H1 (cell line): ENCODE results near the gene PITPNB. TPM values are rescaled to one million over a fixed set of nuclear protein-coding genes. Genes with fewer than 3 reads are reported as not detected.

ENCODE experiments used
- CTCF ChIA-PET: fragments of 300-600 bp; sonication (Branson Sonifier 250); formaldehyde crosslinking; loops from one replicate; lab custom pipeline; 2021; ENCODE audit not compliant: partially characterized antibody; lab: Charles Lee
- POLR2A ChIA-PET: fragments of 300-600 bp; sonication (Branson Sonifier 250); formaldehyde crosslinking; loops from one replicate; lab custom pipeline; 2021; ENCODE audit warnings: inconsistent platforms; ENCODE audit not compliant: partially characterized antibody; lab: Charles Lee
- DNase-seq, 2 experiments: peaks; one replicate each; pipeline versions ENCODE4 v3.0.0 to v3.0.0-alpha.2; 2010 to 2022; ENCODE audit warnings: low spot score in 2 of 2, low read depth in 1 of 2, mixed read lengths in 1 of 2
- FAIRE-seq: peaks from 2 replicates; lab custom pipeline; 2011; peaks lifted over from hg19 to GRCh38; lab: Jason Lieb, UNC
- H2AFZ ChIP-seq: 2 replicates; pipeline ENCODE4 v1.8.1; 2012; ENCODE audit warnings: low read length, inconsistent platforms
- H2AK5ac ChIP-seq: 2 replicates; pipeline ENCODE4 v1.6.1; 2013; ENCODE audit warnings: low read depth, low read length
- H2BK120ac ChIP-seq: replicated peaks from 2 replicates; pipeline ENCODE3; 2013; ENCODE audit warnings: low read depth, low read length, inconsistent platforms
- H2BK12ac ChIP-seq: 2 replicates; pipeline ENCODE4 v1.6.1; 2013; ENCODE audit warnings: low read depth, low read length
- H2BK15ac ChIP-seq: 2 replicates; pipeline ENCODE4 v1.6.1; 2013; ENCODE audit warnings: low read length
- H2BK20ac ChIP-seq: 2 replicates; pipeline ENCODE4 v1.6.1; 2013; ENCODE audit warnings: low read length
- H2BK5ac ChIP-seq: 2 replicates; pipeline ENCODE4 v1.6.1; 2013; ENCODE audit warnings: low read depth, low read length
- H3K14ac ChIP-seq: 2 replicates; pipeline ENCODE4 v1.6.1; 2013; ENCODE audit warnings: inconsistent platforms; ENCODE audit not compliant: insufficient read length
- H3K18ac ChIP-seq: 2 replicates; pipeline ENCODE4 v1.6.1; 2013; ENCODE audit warnings: low read length; ENCODE audit errors: extremely low read depth
- H3K23ac ChIP-seq: 2 replicates; pipeline ENCODE4 v1.6.1; 2013; ENCODE audit warnings: inconsistent platforms; ENCODE audit not compliant: insufficient read length
- H3K23me2 ChIP-seq: 2 replicates; pipeline ENCODE4 v1.6.1; 2013; ENCODE audit warnings: low read depth, low read length
- H3K27ac ChIP-seq: 2 replicates; pipeline ENCODE4 v1.6.1; 2011; ENCODE audit warnings: low read depth, low read length, inconsistent platforms
- H3K27me3 ChIP-seq, 4 experiments: replicated peaks in 1 of 4; 1 replicate in 1 of 4; 2 replicates in 3 of 4; pipeline versions ENCODE4 v1.6.1 to v1.8.1; 2011 to 2013; ENCODE audit warnings: low read length in 3 of 4, mild to moderate bottlenecking in 3 of 4, inconsistent platforms in 2 of 4, mixed read lengths in 2 of 4, moderate library complexity in 1 of 4; ENCODE audit not compliant: control insufficient read depth in 3 of 4, insufficient read depth in 3 of 4; ENCODE audit errors: extremely low read depth in 1 of 4
- H3K36me3 ChIP-seq, 4 experiments: 2 replicates each; pipeline versions ENCODE4 v1.6.1 to v1.8.1; 2011 to 2013; ENCODE audit warnings: mild to moderate bottlenecking in 4 of 4, low read length in 3 of 4, moderate library complexity in 2 of 4, control low read depth in 1 of 4, inconsistent platforms in 1 of 4; ENCODE audit not compliant: insufficient read depth in 4 of 4, control insufficient read depth in 2 of 4
- H3K4ac ChIP-seq: replicated peaks from 2 replicates; pipeline ENCODE3; 2013; ENCODE audit warnings: low read length, low read depth, mixed read lengths, inconsistent platforms; ENCODE audit not compliant: insufficient read length
- H3K4me1 ChIP-seq, 4 experiments: replicated peaks in 1 of 4; 1 replicate in 1 of 4; 2 replicates in 3 of 4; pipeline versions ENCODE4 v1.6.1 to v1.8.1; 2011 to 2013; ENCODE audit warnings: low read length in 3 of 4, inconsistent platforms in 2 of 4, mixed read lengths in 1 of 4; ENCODE audit not compliant: insufficient read depth in 4 of 4, control insufficient read depth in 3 of 4
- H3K4me2 ChIP-seq, 2 experiments: 2 replicates each; pipeline versions ENCODE4 v1.6.1 to v1.8.1; 2011 to 2013; ENCODE audit warnings: low read depth in 2 of 2, low read length in 2 of 2, control low read depth in 1 of 2, inconsistent platforms in 1 of 2, mild to moderate bottlenecking in 1 of 2; ENCODE audit not compliant: insufficient read depth in 1 of 2
- H3K4me3 ChIP-seq, 4 experiments: fragments of 200-600, 300-600 bp in 1 of 4; sonication (generic), shearing (Covaris generic), sonication (Bioruptor Twin) in 1 of 4; 2 replicates each; pipeline versions ENCODE4 v1.5.1 to v1.8.1; 2011 to 2016; ENCODE audit warnings: low read length in 4 of 4, low read depth in 3 of 4, control low read depth in 2 of 4, inconsistent platforms in 2 of 4, mild to moderate bottlenecking in 2 of 4, mixed read lengths in 1 of 4, moderate library complexity in 1 of 4; ENCODE audit not compliant: insufficient read depth in 2 of 4; ENCODE audit errors: extremely low read depth in 1 of 4
- H3K56ac ChIP-seq: replicated peaks from 2 replicates; pipeline ENCODE3; 2013; ENCODE audit warnings: low read depth, mild to moderate bottlenecking, mixed read lengths, low read length, inconsistent platforms; ENCODE audit not compliant: insufficient read length
- H3K79me1 ChIP-seq: 2 replicates; pipeline ENCODE4 v1.6.1; 2013; ENCODE audit warnings: low read depth, low read length, control low read depth
- H3K79me2 ChIP-seq, 2 experiments: 2 replicates each; pipeline versions ENCODE4 v1.6.1 to v1.8.1; 2012 to 2013; ENCODE audit warnings: low read length in 2 of 2, mild to moderate bottlenecking in 2 of 2, inconsistent platforms in 1 of 2; ENCODE audit not compliant: insufficient read depth in 2 of 2, control insufficient read depth in 1 of 2
- H3K9ac ChIP-seq, 4 experiments: replicated peaks in 1 of 4; 1 replicate in 1 of 4; 2 replicates in 3 of 4; pipeline versions ENCODE4 v1.6.1 to v1.8.1; 2011 to 2013; ENCODE audit warnings: low read depth in 3 of 4, low read length in 3 of 4, control low read depth in 2 of 4, mild to moderate bottlenecking in 2 of 4, moderate library complexity in 2 of 4, inconsistent platforms in 1 of 4; ENCODE audit errors: extremely low read depth in 1 of 4
- H3K9me3 ChIP-seq, 2 experiments: 2 replicates each; pipeline versions ENCODE4 v1.6.1 to v1.8.1; 2012 to 2013; ENCODE audit warnings: mild to moderate bottlenecking in 2 of 2, moderate library complexity in 2 of 2, control low read depth in 1 of 2, inconsistent platforms in 1 of 2, low read depth in 1 of 2, low read length in 1 of 2, mixed read lengths in 1 of 2; ENCODE audit not compliant: insufficient read depth in 2 of 2
- H4K20me1 ChIP-seq, 2 experiments: replicated peaks in 1 of 2; 2 replicates each; pipeline versions ENCODE3 to v1.8.1; 2011 to 2013; ENCODE audit warnings: inconsistent platforms in 2 of 2, low read length in 2 of 2, mild to moderate bottlenecking in 1 of 2; ENCODE audit not compliant: insufficient read depth in 2 of 2, control insufficient read depth in 1 of 2
- H4K5ac ChIP-seq: 2 replicates; pipeline ENCODE4 v1.6.1; 2013; ENCODE audit warnings: low read length, low read depth, mixed read lengths, inconsistent platforms; ENCODE audit not compliant: insufficient read length
- H4K8ac ChIP-seq: 2 replicates; pipeline ENCODE4 v1.8.0; 2013; ENCODE audit warnings: mild to moderate bottlenecking, moderate library complexity, low read length, inconsistent platforms; ENCODE audit not compliant: insufficient read depth; ENCODE audit errors: extremely low read depth
- H4K91ac ChIP-seq: replicated peaks from 2 replicates; pipeline ENCODE3; 2013; ENCODE audit warnings: low read length, mixed read lengths, inconsistent platforms; ENCODE audit not compliant: insufficient read length
- ASH2L ChIP-seq: fragments of 200-600, 300-600 bp; sonication (generic); IDR thresholded peaks from one replicate; pipeline ENCODE4 v1.7.1; 2017; ENCODE audit warnings: low read length
- BRCA1 ChIP-seq: IDR thresholded peaks from 2 replicates; pipeline ENCODE4 v1.6.1; 2012; ENCODE audit warnings: low read depth, low read length, improper control_type of control experiment
- CBX8 ChIP-seq: fragments of 300-800, 300-1000 bp; sonication (generic); IDR thresholded peaks from 2 replicates; pipeline ENCODE4 v1.7.1; 2016; ENCODE audit warnings: low read depth, low read length, borderline replicate concordance
- CEBPB ChIP-seq: IDR thresholded peaks from 2 replicates; pipeline ENCODE4 v1.6.1; 2012; ENCODE audit warnings: low read depth, low read length
- GTF2F1 ChIP-seq: IDR thresholded peaks from 2 replicates; pipeline ENCODE4 v1.6.1; 2012; ENCODE audit warnings: low read depth, low read length, improper control_type of control experiment, borderline replicate concordance
- POLR2A ChIP-seq, 2 experiments: IDR thresholded peaks; 1 replicate in 1 of 2; 2 replicates in 1 of 2; pipeline ENCODE4 v1.6.1; 2011; ENCODE audit warnings: low read depth in 2 of 2, low read length in 2 of 2, mild to moderate bottlenecking in 2 of 2; ENCODE audit errors: control extremely low read depth in 1 of 2
- RAD21 ChIP-seq, 2 experiments: IDR thresholded peaks in 1 of 2; conservative IDR thresholded peaks in 1 of 2; 2 replicates each; pipeline ENCODE4 v1.6.1; 2011; ENCODE audit warnings: low read depth in 2 of 2, low read length in 2 of 2, improper control_type of control experiment in 1 of 2, inconsistent platforms in 1 of 2, mild to moderate bottlenecking in 1 of 2, moderate library complexity in 1 of 2
- SAP30 ChIP-seq: fragments of 300-600 bp; sonication (generic); IDR thresholded peaks from 2 replicates; pipeline ENCODE4 v1.7.1; 2012; ENCODE audit warnings: low read length, moderate library complexity, mild to moderate bottlenecking, inconsistent platforms; ENCODE audit not compliant: insufficient read depth, insufficient replicate concordance
- SIN3A ChIP-seq, 2 experiments: IDR thresholded peaks in 1 of 2; conservative IDR thresholded peaks in 1 of 2; 2 replicates each; pipeline ENCODE4 v1.6.1; 2011 to 2012; ENCODE audit warnings: low read length in 2 of 2, improper control_type of control experiment in 1 of 2, low read depth in 1 of 2, mild to moderate bottlenecking in 1 of 2
- SP2 ChIP-seq: IDR thresholded peaks from 2 replicates; pipeline ENCODE4 v1.6.1; 2012; ENCODE audit warnings: mild to moderate bottlenecking, low read length, inconsistent platforms
- SRF ChIP-seq: IDR thresholded peaks from 2 replicates; pipeline ENCODE4 v1.6.1; 2011; ENCODE audit warnings: mild to moderate bottlenecking, low read depth, low read length, moderate library complexity
- TBP ChIP-seq: IDR thresholded peaks from 2 replicates; pipeline ENCODE4 v1.6.1; 2011; ENCODE audit warnings: low read depth, low read length, improper control_type of control experiment
- USF2 ChIP-seq: IDR thresholded peaks from 2 replicates; pipeline ENCODE4 v1.6.1; 2011; ENCODE audit warnings: low read length, improper control_type of control experiment
- YY1 ChIP-seq: IDR thresholded peaks from 2 replicates; pipeline ENCODE4 v1.6.1; 2011; ENCODE audit warnings: low read depth, mild to moderate bottlenecking, low read length
- WGBS, 2 experiments: shearing (Covaris generic) in 1 of 2; methylation state at CpG; one replicate each; pipeline versions ENCODE4 v1.1.6 to v1.1.7; 2013 to 2015; ENCODE audit warnings: low lambda C conversion rate in 2 of 2, mixed read lengths in 2 of 2, inconsistent platforms in 1 of 2, low coverage in 1 of 2, missing lambda C conversion rate in 1 of 2; ENCODE audit not compliant: insufficient replicate concordance in 2 of 2, insufficient coverage in 1 of 2, insufficient read length in 1 of 2; ENCODE audit errors: extremely low coverage in 1 of 2, missing lambda C conversion rate in 1 of 2; 5-methylcytosine and 5-hydroxymethylcytosine counted together
- polyA plus RNA-seq, 7 experiments: library from polyadenylated mRNA; depleted of rRNA in 3 of 7; stranded (reverse) in 5 of 7; unstranded in 2 of 7; fragments of >200 nt in 5 of 7; fragments of 200-250 nt in 2 of 7; gene quantifications; 1 replicate in 5 of 7; 2 replicates in 1 of 7; 4 replicates in 1 of 7; pipeline versions ENCODE4 v1.2.1 to v1.2.3, GENCODE V29; 2011 to 2013; ENCODE audit warnings: missing spikeins in 2 of 7, mixed read lengths in 2 of 7
- total RNA-seq: library from RNA; stranded (reverse); fragmentation: NEBNext Ultra II Directional; extraction: Animal tissue kit (Norgen Biotek cat#: 25700); gene quantifications from 2 replicates; pipeline ENCODE4 v1.2.1, GENCODE V29; 2021

The PITPNB gene
- total and polyA plus RNA-seq, 2 of the 8 experiments (the other 6 are each of a cell fraction or from before 2014, with no cell fraction given): 24.6 to 89.3 TPM

GRCh38 chr22:27863556-27863955 is 55.5 kb downstream of the PITPNB start:
- ChIA-PET POLR2A (no interaction called here), CTCF (interaction anchor here (0.9 to 2.8 kb wide), 4 partner anchors 10 to 23 kb away, joined by 3 to 8 read pairs (median 6); no protein-coding TSS in a partner anchor)
- Histone ChIP-seq H3K9ac (no peak overlapping the region), H3K4ac (no peak overlapping the region), H2BK5ac (no peak overlapping the region), H3K4me3 (no peak overlapping the region), H4K5ac (no peak overlapping the region), H2AK5ac (no peak overlapping the region), H4K91ac (no peak overlapping the region), H3K23ac (no peak overlapping the region), H3K4me1 (no peaks in the 10 kb centered on the region; a peak in 3 of 7 replicates), H3K4me2 (no peak overlapping the region), H2BK15ac (no peak overlapping the region), H3K9me3 (no peaks in the 10 kb centered on the region), H3K79me1 (no peaks in the 10 kb centered on the region), H3K79me2 (no peaks in the 10 kb centered on the region), H3K27ac (no peak overlapping the region), H2BK20ac (no peak overlapping the region), H3K36me3 (peaks cover 0 to 18% (median 9%) of the 10 kb centered on the region in 4 experiments; a peak in 5 of 8 replicates), H2BK120ac (no peak overlapping the region), H3K23me2 (no peaks in the 10 kb centered on the region), H2AFZ (no peak overlapping the region), H3K56ac (no peak overlapping the region), H4K20me1 (no peaks in the 10 kb centered on the region), H3K18ac (no peak overlapping the region), H3K27me3 (peaks cover 0 to 1% (median 0%) of the 10 kb centered on the region in 4 experiments; a peak in 1 of 7 replicates), H3K14ac (no peak overlapping the region), H2BK12ac (no peak overlapping the region), H4K8ac (no peak overlapping the region)
- FAIRE-seq (no peak), DNase-seq (no peak)
- WGBS, 2 experiments: 85% methylated on average over 2 of the region's 2 CpGs; no CpG with 5 or more reads in 1 of the 2 experiments
- no peak for TF ChIP-seq USF2
- TF ChIP-seq CBX8: no peak
- TF ChIP-seq SAP30: no peak
- no peak for TF ChIP-seq POLR2A (IDR thresholded peaks at IDR 0.05; ENCODE audit: control extremely low read depth in 1 of 2, low read depth in 2 of 2, low read length in 2 of 2)
- no peak for TF ChIP-seq YY1
- no peak for TF ChIP-seq ASH2L
- no peak for TF ChIP-seq BRCA1
- TF ChIP-seq RAD21 (IDR thresholded peaks at IDR 0.05 in 1 of 2, conservative IDR thresholded peaks at IDR 0.05 in 1 of 2; ENCODE audit: low read depth in 2 of 2, low read length in 2 of 2): no peak
- TF ChIP-seq CEBPB: no peak
- TF ChIP-seq SRF: no peak
- TF ChIP-seq GTF2F1: no peak
- no peak for TF ChIP-seq SIN3A (conservative IDR thresholded peaks at IDR 0.05 in 1 of 2, IDR thresholded peaks at IDR 0.05 in 1 of 2; ENCODE audit: low read depth in 1 of 2, low read length in 2 of 2)
- TF ChIP-seq TBP: no peak
- no peak for TF ChIP-seq SP2
